Urothelium cell line (cell line): ENCODE results near the gene SLC35F3.
"Not testable (repeated sequence)": the region's sequence is repeated elsewhere in the genome, so short reads cannot be mapped to it uniquely, and the experiment has no call there.

Experiments
- DNase-seq: peaks from one replicate; pipeline ENCODE4 v3.0.0; 2011; ENCODE audit warnings: low spot score, mixed read lengths
- FAIRE-seq: peaks from 2 replicates; lab custom pipeline; 2011; peaks lifted over from hg19 to GRCh38; lab: Jason Lieb, UNC

SLC35F3 gene

GRCh38 chr1:233904633-233905415 is at the start of gene SLC35F3:
Gene SLC35F3, plus strand, starts transcription at chr1:233904676.
- DNase-seq (peak; percentile 67), FAIRE-seq (no peak)

- FAIRE-seq (no peak), DNase-seq (no peak)
These were observed 45.0 kb upstream of the SLC35F3 start for GRCh38 chr1:233859446-233859845.

- no peak for DNase-seq
- FAIRE-seq, result no peak
These were observed 40.5 kb upstream of the SLC35F3 start for GRCh38 chr1:233863901-233864545.

GRCh38 chr1:233864578-233864977 is 39.9 kb upstream of the SLC35F3 start:
- no peak for DNase-seq
- FAIRE-seq, result peak; percentile 62

GRCh38 chr1:233865216-233865615 is 39.3 kb upstream of the SLC35F3 start:
- FAIRE-seq (no peak), DNase-seq (no peak)

GRCh38 chr1:233865902-233866301 is 38.6 kb upstream of the SLC35F3 start:
- FAIRE-seq, result no peak
- no peak for DNase-seq

GRCh38 chr1:233867028-233867427 is 37.4 kb upstream of the SLC35F3 start:
- DNase-seq (no peak), FAIRE-seq (no peak)

GRCh38 chr1:233868461-233868860 is 36.0 kb upstream of the SLC35F3 start:
- no peak for FAIRE-seq
- DNase-seq, result peak; percentile 42

- DNase-seq (no peak), FAIRE-seq (no peak)
These were observed 34.8 kb upstream of the SLC35F3 start for GRCh38 chr1:233869680-233870079.

- no peak for DNase-seq
- no peak for FAIRE-seq
These were observed 30.8 kb upstream of the SLC35F3 start for GRCh38 chr1:233873666-233874065.

GRCh38 chr1:233879841-233880240 is 24.6 kb upstream of the SLC35F3 start:
- DNase-seq (no peak), FAIRE-seq (no peak)

GRCh38 chr1:233883671-233884070 is 20.8 kb upstream of the SLC35F3 start:
- FAIRE-seq, result no peak
- no peak for DNase-seq

GRCh38 chr1:233884461-233885151 is 19.9 kb upstream of the SLC35F3 start:
- DNase-seq, result no peak
- peak; percentile 13 for FAIRE-seq

- DNase-seq, result peak; percentile 40
These were observed 19.1 kb upstream of the SLC35F3 start for GRCh38 chr1:233885196-233885920.

GRCh38 chr1:233891151-233891550 is 13.3 kb upstream of the SLC35F3 start:
- FAIRE-seq, result not testable (repeated sequence)

More at GRCh38 chr1:233885196-233885920, 19.1 kb upstream of the SLC35F3 start:
- peak; percentile 62 for FAIRE-seq

GRCh38 chr1:233897325-233898162 is 6.9 kb upstream of the SLC35F3 start:
- DNase-seq (no peak), FAIRE-seq (no peak)

More at GRCh38 chr1:233891151-233891550, 13.3 kb upstream of the SLC35F3 start:
- not testable (repeated sequence) for DNase-seq

- DNase-seq, result no peak
- FAIRE-seq, result no peak
These were observed 3.0 kb upstream of the SLC35F3 start for GRCh38 chr1:233901495-233901894.

- DNase-seq (no peak), FAIRE-seq (no peak)
These were observed 1.1 kb downstream of the SLC35F3 start for GRCh38 chr1:233905416-233906051.

- no peak for DNase-seq
- no peak for FAIRE-seq
These were observed 2.7 kb downstream of the SLC35F3 start for GRCh38 chr1:233907151-233907550.

GRCh38 chr1:233908092-233908491 is 3.6 kb downstream of the SLC35F3 start:
- no peak for DNase-seq
- no peak for FAIRE-seq
